ENCODE data around the gene SLC5A10.

Gene SLC5A10

DNA sequence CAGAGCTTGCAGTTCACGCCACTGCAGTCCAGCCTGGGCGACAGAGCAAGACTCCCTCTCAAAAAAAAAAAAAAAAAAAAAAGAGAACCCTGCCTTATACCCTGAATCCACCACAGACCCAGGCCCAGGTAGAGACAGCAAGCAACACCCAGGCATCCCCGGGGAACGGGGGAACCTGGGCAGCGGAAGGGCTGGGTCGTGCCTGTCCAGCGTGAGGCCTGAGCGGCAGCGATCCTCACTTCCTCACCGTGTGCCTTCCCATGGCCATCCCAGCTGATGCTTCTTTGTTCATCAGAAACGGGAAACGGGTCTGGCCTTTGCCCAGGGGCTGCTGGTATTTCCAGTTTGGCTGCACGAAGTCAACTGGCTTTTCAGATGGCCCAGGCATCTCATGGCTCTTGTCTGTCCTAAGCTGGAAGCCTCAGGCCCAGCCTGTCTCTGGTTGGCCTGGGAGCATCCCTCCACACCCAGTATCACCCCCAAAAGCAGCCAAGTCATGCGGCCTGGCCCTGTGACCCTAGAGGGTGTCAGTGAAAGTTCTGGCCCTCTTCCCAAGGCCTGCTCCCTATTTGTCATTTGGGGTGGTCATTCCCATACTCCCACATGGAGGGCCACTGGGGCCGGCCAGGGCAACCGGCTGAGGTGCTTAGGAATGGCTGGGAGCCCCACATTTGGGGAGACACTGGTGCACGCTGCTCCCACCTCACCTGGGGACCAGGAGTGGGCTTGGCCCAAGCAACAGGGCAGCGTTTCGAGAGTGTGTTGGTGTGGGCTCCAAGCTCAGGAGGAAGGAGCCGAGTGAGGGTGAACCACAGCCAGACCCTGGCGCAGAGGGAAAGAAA, 32.5 kb downstream of the SLC5A10 start:
- no peak for DNase-seq (ENCODE audit: low read depth in 2 of 2)

DNA sequence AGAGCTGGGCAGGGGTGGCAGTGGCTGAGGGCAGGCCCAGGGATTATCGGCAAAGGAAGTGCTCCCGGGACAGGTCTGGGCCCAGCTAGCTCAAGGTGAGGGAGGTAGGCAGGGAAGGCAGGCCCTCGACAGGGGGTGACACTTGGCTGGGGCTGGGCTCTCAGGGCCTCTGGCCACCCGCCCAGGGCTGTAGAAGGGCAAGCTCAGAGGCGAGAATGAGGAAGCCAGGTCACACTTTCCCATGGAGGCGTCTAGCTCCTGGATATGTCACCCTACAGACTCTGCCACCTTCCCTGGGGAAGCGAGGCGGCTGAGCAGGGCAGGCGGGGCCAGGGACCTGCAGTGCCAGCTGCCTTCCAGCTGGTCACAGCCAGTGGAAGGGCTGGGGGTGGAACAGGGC, 33.5 kb downstream of the SLC5A10 start:
- no peak for DNase-seq (ENCODE audit: low read depth in 2 of 2)

DNA sequence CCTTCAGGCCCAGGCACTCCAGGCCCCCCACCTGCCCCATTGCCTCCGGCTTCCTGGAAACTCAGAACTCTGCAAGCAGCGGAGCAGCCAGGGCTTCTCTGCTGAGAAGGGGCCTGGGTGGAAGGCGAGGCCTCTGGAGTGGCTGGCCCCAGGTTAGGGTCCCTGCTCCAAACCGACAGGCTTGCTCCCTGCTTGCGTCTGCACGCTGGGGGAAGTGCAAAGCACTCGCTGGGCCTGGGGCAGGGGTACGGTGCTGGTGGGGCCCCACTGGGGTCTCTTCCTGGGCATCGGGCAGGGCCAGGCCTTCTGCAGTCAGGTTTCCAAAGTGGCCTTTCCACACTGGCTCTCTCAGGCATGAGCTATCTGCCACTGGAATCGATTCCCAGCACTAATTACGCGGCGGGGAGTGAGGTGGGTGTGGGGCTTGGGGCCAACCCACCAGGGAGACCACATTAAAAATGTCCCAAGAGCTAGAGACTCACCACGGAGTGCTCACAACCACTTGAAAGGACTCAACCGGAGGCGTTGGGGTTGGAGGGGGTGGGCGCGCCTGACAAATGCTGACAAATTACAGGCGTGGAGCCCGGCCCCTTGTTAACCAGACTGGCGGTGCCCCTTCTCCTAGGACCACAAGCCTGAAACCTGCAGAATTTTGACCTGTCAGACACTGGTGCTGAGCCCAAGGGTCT, 34.7 kb downstream of the SLC5A10 start:
- DNase-seq (ENCODE audit: low read depth in 2 of 2): no peak

DNA sequence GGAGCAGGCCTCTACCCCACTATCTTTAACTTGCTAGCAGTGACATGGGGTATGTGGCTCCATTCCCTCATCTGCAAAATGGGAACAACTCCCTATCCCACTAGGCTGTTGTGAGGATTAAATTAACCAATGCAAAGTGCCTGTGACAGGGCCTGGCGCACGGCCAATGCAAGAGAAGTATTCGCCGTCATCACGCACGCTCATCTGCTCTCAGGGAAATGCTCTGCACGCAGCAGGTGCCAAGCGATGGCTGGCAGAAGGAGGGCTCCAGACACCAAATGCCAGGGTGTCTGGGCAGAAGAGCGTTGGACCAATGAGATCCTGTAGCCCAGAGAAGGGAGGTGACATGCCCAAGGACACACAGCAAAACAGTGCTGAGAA, 35.3 kb downstream of the SLC5A10 start:
- no peak for DNase-seq (ENCODE audit: low read depth in 2 of 2)

DNA sequence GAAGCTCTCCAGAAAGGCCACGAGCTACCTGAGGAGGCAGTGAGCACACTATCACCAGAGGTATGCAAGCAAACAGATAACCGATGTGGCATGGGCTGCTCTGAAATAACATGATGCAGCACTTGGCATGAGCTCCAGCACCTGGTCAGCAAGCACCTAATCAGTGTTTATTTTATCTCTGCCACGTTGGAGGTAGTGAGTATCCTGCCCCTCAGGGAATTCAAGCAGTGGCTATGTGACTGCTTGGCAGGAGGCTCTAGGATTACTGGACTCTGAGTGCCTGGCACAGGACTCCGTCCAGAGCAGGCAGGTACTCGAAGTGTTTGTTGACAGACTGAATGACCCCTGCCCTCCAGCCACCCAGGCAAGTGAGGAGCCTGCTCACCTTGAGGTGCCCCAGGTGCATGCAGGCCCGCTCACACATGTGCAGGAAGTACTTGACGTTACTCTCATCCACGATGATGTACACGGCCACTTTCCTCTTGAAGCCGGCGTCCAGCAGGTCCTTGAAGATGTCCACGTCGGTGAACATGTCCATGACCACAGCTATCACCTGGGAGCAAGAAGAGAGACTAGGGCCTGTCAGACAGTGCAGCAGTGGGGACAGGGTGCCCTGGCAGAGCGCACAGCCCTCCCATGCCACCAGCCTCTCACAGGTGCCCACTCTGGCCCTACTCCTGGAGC, 36.0 kb downstream of the SLC5A10 start:
- DNase-seq (ENCODE audit: low read depth in 2 of 2): no peak

DNA sequence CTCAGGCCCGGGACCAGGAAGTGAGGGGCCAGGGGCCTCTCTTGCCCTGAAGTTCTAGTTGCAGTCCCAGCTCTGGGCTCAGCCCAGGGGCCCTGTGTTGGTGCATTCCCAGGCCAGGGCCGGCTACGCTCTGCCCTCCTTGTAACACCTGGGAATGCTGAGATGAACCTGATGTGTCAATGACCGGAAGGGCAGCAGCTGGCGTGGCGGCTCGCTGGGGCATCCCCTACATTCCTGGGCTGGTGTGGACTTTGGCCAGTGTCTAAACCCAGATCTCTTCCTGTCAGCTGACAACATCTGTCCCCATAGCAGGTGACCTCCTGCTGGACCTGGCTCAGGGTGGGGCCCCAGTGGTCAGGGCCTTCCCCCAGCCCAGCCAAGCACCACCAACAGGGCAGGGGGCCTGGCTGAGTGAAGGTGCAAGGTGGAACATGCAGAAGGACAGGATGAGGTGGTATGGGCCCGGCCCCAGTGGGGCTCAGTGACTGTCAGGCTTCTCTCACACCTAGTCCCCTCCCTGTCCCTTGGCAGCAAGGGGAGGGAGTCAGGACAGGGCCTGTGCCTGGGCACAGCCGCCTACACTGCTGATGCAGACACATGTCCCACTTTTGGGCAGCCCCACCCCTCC, 36.7 kb downstream of the SLC5A10 start:
- no peak for DNase-seq (ENCODE audit: low read depth in 2 of 2)

DNA sequence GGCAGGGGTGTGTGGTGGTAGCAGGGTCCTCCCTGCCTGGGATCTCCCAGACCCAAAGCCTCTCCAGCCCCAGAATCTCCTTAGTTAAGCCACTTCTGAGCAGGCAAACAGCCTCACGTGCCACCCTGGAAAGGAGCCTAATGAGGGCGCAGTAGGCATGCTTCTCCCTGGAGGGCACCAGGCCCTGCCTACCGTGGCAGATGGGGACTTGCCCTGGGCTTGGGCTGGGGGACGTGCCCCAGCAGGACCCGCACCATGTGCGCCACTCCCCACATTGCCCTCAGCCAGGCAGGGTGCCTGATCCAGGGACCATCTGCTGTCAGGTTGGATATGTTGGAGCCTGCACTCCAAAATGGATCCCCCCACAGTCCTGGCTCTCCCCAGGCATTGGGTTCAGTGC, 38.4 kb downstream of the SLC5A10 start:
- no peak for DNase-seq (ENCODE audit: low read depth in 2 of 2)

DNA sequence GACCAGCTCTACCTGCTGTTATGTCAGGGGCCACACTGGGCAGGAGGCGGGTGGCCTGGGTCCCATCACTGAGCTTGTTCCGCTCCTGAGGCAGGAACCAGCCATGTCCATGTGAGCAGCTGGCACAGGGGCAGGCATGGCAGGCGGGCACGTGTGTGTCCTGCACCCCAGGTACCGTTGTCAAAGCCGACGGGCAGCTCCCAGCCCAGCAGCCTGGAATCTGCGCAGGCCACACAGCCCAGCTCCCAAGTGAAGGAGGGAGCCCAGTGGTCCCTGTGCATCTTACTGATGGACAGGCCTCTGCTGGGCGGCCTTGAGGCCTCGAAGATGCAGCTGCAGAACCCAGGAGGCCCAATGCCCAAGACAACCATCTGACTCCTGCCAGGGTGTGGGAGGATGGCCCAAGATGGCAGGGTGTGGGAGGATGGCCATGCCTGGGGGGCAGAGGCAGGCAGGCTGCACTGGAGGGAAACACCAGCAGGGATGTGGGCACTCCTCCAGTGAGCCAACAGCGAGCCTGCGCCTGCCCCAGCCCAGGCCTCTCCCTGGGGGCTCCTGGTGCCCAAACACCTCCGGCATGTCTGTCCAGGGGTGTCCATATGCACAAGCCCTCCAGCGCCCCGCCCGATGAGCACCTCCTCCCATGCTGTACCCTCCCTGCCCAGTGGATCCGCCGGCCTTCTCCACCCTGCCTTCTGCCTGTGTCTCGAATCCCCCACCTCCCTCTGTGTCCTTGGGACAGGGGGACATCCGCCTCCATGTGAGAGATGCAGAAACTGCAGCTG, 39.8 kb downstream of the SLC5A10 start:
- DNase-seq (ENCODE audit: low read depth in 2 of 2): no peak

DNA sequence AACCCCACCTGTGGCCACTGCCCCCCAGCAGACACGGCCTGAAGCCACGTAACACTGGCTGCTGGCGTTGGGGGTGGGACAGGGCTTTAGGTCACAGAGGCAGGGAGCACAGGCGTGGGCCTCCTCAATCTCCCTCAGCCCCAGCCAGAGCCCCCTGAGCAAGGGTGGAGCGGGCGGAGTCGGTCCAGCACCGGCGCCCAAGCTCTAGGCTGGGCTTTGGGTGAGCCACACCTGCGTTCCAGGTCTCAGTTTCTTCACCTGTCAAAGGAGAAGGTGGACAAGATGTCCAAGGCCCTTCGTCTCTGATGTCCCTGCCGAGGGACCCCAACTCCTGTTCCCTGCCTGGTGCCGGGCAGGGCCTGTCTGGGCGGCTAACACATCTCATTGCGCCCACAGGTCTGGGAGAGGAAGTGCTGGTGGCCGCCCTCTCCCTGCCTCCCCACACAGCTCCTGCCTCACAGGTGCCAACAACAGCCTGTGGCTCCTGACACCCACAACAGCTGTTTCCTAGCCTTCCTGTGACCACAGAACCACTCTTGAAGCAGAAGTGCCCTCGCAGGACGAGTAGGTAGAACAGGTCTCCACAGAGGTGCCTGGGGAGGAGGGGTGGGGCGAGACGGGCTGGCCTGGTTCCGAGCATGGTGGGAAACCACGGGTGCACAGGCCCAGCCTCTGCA, 40.6 kb downstream of the SLC5A10 start:
- no peak for DNase-seq (ENCODE audit: low read depth in 2 of 2)

DNA sequence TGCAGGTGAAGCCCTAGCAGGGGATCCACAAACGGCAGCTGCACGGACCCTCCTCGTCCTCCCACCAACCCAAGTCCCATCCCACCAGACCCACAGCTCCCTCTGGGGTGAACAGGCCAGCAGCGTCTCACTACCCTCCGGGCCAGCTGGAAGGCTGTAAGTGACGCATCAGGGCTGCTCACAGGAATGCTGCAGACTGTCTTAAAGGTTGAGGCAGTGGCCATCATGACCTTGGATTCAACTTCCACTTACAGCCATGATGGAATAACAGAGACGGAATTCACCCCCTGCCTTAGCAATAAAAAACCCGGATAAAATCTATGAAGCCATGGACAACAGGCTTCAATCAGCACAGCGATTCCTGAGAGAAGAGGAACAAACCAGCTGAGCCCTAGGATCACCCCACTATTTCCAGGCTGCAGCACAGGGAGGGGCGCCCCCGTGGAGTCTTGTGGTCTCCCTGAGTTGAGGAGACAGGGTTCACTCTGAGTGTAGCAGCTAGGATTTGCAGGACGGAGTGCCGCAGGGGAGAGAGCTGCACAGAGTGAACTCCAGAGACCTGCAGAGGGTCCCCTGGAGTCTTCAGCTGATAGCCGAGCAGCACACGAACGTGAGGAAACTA, 42.1 kb downstream of the SLC5A10 start:
- no peak for DNase-seq (ENCODE audit: low read depth in 2 of 2)

DNA sequence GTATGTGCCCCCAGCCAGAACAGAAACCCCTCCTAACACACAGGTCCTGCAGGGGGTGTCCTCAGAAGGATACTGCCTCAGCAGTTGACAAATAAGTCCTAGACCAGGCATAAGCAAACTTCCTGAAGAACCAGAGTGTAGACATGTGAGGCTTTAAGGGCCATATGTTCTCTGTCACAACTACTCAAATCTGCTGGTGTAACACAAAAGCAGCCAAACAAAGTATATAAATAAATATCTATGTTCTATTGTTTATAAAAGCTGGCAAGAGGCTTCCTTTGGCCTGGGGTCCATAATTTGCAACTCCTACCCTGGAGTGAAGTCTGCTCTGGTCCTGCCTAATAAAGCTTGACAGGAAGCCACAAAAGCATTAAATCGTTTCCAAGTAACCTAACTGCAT, 42.7 kb downstream of the SLC5A10 start:
- no peak for DNase-seq (ENCODE audit: low read depth in 2 of 2)

DNA sequence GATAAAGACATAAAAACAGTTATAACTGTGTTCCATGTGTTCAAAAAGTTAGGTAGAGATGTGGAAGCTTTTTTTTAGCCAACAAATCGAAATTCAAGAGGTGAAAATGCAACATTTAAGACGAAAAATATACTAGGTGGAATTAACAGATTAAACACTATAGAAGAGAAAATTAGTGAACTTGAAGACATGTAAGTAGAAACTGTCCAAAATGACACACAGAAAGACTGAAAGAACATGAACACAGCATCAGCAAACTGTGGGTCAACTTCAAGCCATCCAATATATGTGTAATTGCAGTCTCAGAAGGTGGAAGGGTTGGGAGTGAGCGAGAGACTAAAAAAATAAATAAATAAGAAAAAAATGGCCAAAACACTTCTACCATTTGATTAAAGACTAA, 43.3 kb downstream of the SLC5A10 start:
- DNase-seq (ENCODE audit: low read depth in 2 of 2): no peak

DNA sequence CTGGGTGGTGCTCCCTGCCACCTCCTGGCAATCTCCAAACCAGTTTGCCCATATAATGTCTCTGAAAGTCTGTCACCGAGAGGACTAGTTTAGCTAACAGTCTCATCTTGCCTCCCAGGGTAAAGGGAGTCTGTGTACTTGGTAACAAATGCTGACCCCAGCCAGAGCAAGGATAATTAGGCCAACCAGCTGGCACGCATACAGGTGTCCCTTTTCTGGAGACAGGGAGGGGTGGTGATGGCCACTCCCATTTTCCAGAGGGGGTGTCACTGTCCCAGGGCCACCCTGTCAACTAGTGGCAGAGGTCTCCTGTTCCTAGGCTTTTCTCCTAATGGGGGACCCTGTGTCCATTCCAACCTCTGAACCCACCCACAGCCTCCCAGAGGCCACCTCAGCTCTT, 44.5 kb downstream of the SLC5A10 start:
- DNase-seq (ENCODE audit: low read depth in 2 of 2): no peak

DNA sequence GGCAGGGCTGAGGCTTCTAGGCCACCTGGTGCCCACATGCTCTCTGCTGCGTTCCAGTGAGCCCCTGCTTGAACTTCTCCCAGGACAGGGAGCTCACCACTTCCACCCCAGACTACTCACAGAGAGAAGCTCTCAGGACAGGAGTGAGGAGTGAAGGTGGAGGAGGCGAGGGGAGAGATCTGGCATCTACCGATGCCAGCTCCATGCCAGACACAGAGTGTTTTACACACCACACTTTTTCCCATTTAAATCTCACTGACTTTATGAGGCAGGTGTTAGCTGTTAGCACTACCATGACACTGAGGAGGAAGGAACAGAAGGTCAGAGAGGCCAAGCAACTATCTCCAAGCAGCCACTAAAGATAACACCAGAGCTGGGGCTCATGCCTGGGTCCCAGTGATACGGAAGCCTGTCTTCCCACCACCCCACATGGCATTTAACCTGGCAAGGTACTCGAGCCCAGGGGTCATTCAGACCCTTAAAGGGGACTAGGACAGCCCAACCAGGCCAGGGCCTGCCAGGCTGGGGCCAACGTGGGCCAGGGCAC, 45.8 kb downstream of the SLC5A10 start:
- DNase-seq (ENCODE audit: low read depth in 2 of 2): no peak

DNA sequence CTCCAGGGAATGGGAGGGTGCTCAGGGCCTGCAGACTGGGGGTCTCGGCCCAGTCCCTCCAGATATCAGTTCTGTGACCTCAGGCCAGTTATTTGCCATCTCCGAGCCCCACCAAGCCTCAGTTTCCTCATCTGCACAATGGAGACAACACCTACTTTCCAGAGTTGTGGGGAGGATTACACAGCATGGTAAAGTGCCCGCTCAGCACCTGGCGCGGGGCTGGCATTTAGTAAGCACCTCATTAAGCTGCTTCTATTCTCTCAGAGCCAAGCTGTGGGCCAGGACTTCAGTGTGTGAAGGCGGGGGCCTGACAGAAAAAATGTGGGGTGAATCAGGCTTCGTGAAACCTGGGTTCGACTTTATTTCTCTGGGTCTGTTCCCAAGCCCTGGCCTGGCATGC, 47.4 kb downstream of the SLC5A10 start:
- no peak for DNase-seq (ENCODE audit: low read depth in 2 of 2)

DNA sequence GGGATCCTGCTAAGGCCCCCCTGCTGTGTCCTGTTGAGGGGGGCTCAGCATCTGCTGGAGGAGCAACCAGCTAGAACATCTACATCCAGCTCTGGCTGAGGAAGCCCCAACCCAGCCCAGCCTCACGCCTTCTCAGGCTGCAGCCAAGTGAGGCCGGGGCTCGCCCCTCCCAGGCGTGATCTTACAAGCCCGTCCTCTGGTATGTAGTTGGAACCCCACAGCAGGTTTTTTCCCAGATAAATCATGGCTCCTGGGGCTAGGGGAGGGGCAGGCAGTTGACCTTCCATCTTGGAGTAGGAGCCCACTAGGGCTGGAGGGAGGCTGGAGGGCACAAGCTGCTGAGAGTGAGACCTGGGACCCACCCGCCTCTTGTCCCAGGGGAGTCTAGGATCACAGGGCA, 47.9 kb downstream of the SLC5A10 start:
- no peak for DNase-seq (ENCODE audit: low read depth in 2 of 2)

DNA sequence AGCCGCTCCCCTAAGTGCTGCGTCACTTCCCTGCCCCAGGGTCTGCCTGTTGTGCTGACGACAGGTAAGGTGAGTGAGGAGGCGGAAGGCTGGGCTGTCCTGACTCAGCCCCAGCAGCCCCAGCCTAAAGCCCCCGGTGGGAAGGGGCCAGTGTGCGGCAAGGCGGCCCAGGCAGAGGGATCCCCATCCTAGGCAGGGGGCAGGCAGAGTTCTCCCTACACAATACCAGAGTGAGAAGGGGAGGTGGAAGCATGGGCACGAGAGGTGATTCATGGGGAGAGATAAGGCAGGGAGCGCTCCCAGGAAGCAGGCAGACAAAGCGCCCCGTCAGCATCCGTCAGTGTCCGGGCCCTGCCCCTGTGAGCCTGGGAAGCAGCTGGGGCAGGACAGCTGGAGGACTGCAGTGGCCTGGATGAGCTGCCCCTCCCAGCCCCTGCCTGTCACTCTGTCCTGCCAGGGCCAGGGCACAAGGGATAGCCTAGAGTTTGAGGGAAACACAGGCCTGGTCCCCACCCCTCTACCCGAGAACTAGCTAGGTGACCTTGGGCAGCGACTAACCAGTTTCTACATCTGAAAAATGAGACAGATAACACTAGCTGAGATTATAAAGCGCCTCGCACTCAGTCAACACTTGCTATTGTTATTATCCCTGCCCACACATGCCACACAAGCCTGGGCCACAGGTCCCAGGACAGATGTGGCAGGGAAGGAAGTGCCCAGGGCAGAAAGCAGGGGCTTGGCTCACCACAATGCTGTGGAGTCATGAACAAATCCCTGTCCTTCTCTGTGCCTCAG, 48.8 kb downstream of the SLC5A10 start:
- DNase-seq (ENCODE audit: low read depth in 2 of 2): no peak

DNA sequence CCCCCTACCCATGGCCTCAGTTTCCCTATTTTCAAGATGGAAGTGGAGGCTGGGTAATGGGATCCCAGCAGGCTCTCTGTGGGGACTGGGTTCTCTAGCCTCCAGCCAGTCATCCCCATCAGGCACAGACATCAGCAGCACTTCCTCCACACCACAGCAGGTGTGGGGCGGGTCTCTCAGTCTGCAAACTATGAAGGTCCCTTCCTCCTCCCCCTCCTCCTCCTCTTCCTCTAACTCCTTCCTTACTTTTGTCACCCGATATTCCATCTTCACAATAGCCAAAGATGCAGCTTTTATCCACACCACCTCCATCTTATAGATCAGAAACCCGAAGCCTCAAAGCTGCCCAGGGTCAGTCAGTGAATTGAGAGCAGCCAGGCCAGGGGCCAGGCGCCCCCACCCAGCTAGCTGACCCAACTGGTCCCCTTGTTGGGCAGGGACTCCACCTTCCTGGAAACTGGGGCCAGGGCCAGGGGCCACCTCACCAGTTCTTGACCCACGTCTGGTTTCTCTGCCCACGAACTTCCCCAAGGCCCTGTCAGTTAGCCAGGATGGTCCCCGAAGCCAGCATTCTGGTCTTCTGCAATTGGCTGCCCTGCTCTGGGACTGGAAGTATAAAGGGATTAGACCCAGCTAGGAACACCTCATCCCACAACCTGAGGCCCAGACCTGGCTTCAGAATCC, 50.1 kb downstream of the SLC5A10 start:
- DNase-seq (ENCODE audit: low read depth in 2 of 2): no peak

All from fibroblast of skin of left biceps (primary cell).